Nephron progenitor cell (in vitro differentiated cells): ENCODE measurements around the gene KCNA5.

ENCODE experiments used
- DNase-seq: peaks from one replicate; pipeline ENCODE4 v3.0.0; 2021
- H3K27ac Mint-ChIP-seq: 2 replicates; pipeline ENCODE4 v1.8.0; 2021; ENCODE audit warnings: mild to moderate bottlenecking, moderate library complexity, mixed read lengths
- H3K27me3 Mint-ChIP-seq: 2 replicates; pipeline ENCODE4 v1.8.0; 2021; ENCODE audit warnings: mild to moderate bottlenecking, low read depth, mixed read lengths; ENCODE audit not compliant: poor library complexity
- H3K36me3 Mint-ChIP-seq: 2 replicates; pipeline ENCODE4 v1.8.0; 2021; ENCODE audit warnings: low read depth, mixed read lengths
- H3K4me1 Mint-ChIP-seq: 2 replicates; pipeline ENCODE4 v1.8.0; 2021; ENCODE audit warnings: mixed read lengths
- H3K4me3 Mint-ChIP-seq: 2 replicates; pipeline ENCODE4 v1.8.0; 2021; ENCODE audit warnings: mild to moderate bottlenecking, moderate library complexity, mixed read lengths
- H3K9me3 Mint-ChIP-seq: 2 replicates; pipeline ENCODE4 v1.8.0; 2021; ENCODE audit warnings: mild to moderate bottlenecking, moderate library complexity, mixed read lengths
- TF ChIP-seq, protein P1 (sequence below): fragments of 200-600 bp; sonication (generic); IDR thresholded peaks from 2 replicates; pipeline ENCODE4 v1.5.0; 2021; ENCODE audit warnings: antibody characterized with exemption

The KCNA5 gene

DNA sequence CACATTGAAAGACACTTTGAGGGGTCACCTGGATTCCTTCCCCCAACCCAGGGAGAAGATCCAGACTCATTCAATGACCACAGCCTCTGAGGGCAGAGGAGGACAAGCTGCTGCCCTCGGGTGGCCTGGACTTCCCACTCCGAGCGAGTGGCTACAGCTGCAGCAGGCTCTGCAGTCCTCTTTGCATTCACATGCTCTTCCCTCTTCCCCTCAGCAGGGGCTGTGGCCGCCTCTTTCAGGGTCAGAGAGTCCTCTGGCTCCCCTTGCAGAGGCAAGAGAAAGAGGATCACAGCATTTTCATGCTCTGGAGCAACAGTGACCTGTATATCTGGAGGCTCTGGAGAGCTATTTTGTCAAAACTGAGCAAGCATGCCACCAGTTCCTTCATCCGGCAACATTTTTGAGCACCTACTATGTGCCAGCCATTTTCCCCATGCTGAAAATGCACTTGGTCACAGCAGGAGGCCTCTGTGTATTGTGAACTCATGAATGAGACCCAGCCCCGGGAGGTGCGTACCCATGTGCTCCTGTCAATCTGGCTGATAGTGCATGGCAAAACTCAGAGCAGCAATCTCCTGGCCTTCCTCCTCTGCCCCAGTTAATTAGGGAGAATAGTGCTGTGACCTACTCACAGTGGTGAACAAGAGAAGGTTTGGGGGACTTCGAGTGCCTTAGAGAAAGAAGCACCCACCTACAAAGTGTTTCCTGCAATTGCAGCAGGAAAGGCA, 42.9 kb upstream of the KCNA5 start:
- TF ChIP-seq, protein P1, sequence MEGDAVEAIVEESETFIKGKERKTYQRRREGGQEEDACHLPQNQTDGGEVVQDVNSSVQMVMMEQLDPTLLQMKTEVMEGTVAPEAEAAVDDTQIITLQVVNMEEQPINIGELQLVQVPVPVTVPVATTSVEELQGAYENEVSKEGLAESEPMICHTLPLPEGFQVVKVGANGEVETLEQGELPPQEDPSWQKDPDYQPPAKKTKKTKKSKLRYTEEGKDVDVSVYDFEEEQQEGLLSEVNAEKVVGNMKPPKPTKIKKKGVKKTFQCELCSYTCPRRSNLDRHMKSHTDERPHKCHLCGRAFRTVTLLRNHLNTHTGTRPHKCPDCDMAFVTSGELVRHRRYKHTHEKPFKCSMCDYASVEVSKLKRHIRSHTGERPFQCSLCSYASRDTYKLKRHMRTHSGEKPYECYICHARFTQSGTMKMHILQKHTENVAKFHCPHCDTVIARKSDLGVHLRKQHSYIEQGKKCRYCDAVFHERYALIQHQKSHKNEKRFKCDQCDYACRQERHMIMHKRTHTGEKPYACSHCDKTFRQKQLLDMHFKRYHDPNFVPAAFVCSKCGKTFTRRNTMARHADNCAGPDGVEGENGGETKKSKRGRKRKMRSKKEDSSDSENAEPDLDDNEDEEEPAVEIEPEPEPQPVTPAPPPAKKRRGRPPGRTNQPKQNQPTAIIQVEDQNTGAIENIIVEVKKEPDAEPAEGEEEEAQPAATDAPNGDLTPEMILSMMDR = no peak
- peaks cover 55% of the 10 kb centered on the region for H3K27me3 Mint-ChIP-seq

DNA sequence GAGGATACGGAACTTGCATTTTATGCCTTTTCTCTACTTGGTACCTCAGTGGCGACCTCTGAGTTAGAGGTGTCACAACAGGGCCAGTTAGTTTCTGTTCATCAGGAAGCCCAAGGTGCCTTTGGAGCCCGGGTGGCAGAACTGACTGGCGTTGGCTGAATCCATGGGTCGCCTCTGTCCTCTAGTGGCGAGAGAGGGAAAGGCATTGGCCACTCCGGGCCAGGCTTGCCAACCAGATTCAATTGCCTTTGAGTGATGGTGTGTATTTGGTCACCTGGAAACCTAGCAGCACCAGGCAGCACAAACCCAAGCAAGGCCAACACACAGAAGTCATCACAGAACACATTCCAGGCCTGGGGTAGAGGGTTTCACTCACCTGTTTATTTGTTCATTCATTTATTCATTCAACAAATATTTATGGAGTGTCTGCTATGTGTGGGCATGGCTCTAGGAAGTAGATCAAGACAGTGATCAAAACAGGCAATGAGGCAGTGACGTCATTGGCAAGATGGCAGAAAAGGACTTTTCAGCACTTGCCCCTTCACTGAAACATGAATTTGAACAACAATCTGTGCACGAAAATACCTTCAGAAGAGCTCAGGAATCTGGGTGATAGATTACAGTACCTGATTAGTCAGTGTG, 40.5 kb upstream of the KCNA5 start:
- Mint-ChIP-seq H3K36me3 (no peaks in the 10 kb centered on the region), H3K4me1 (no peaks in the 10 kb centered on the region), H3K27ac (no peak overlapping the region), H3K4me3 (no peak overlapping the region), H3K27me3 (peaks cover 50% of the 10 kb centered on the region), H3K9me3 (no peaks in the 10 kb centered on the region)
- DNase-seq = peak; percentile 76
- TF ChIP-seq, protein P1 = peak; percentile 99

More for the DNA sequence above, 42.9 kb upstream of the KCNA5 start:
- Mint-ChIP-seq H3K27ac (no peak overlapping the region), H3K36me3 (no peaks in the 10 kb centered on the region), H3K4me1 (no peaks in the 10 kb centered on the region), H3K9me3 (no peaks in the 10 kb centered on the region), H3K4me3 (no peak overlapping the region)
- DNase-seq = no peak

DNA sequence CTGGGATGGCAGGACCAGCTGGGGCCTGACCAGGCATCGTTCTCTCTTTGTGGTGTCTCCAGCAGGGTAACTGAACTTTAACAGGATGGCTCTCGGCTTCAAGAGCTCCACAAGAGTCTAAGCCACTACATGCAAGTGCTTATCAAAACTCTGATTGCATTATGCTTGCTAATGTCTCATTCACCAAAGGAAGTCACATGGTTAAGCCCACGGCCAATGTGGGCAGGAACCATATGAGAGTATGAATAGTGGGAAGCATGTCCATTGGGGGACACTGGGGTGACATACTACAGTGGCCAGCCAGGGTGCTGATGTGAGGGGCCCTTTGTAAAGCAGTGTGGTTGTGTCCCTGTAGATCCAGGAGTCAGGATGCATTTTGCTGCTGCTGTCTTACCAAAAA, 35.0 kb upstream of the KCNA5 start:
- H3K4me3 Mint-ChIP-seq = no peak overlapping the region
- TF ChIP-seq, protein P1 = no peak
- DNase-seq = no peak
- H3K27me3 Mint-ChIP-seq = peaks cover 30% of the 10 kb centered on the region
- H3K27ac Mint-ChIP-seq = no peak overlapping the region
- no peaks in the 10 kb centered on the region for H3K36me3 Mint-ChIP-seq
- H3K4me1 Mint-ChIP-seq = peaks cover 4% of the 10 kb centered on the region
- H3K9me3 Mint-ChIP-seq = no peaks in the 10 kb centered on the region

DNA sequence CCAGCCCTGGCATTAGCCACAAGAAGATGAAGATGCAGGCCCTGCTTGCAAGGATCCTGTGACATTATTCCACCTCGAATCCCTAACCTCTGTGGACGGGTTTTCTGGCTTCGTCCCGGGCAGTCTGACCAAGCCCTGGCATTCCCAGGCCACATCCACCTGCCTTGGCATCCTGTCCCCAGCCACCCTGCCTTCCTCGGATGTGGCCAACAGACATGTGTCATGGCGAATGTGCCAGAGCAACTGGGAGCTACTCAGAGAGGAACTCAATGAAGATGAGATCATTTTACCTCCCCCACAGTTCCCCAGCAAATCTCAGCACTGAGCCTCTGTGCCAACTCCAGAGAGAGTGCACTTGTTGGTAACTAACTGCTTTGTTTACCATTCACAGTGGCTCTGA, 33.5 kb upstream of the KCNA5 start:
- TF ChIP-seq, protein P1 = no peak
- DNase-seq = no peak
- Mint-ChIP-seq H3K27me3 (peaks cover 22% of the 10 kb centered on the region), H3K27ac (no peak overlapping the region), H3K4me3 (no peak overlapping the region), H3K4me1 (peaks cover 4% of the 10 kb centered on the region), H3K9me3 (no peaks in the 10 kb centered on the region), H3K36me3 (no peaks in the 10 kb centered on the region)

DNA sequence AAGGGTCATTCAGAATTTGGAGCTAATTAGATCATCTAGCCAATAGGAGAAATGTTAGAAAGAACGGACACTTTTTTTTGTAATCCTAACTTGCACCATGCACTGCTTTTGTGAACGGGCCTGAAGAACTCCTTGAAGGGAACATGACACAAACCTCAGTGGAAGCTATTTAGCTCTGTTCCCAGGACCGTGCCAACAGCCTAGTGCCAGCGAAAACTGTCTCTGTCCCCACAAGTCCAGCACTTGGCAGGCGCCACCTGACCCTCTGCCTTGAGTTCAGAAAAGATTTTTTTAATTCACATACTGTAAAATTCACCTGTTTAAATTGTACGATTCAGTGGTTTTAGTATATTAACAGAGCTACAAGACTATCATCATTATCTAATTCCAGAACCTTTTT, 31.3 kb upstream of the KCNA5 start:
- Mint-ChIP-seq H3K27me3 (peaks cover 19% of the 10 kb centered on the region), H3K27ac (no peak overlapping the region), H3K36me3 (no peaks in the 10 kb centered on the region), H3K4me3 (no peak overlapping the region), H3K4me1 (peaks cover 14% of the 10 kb centered on the region), H3K9me3 (no peaks in the 10 kb centered on the region)
- no peak for DNase-seq
- TF ChIP-seq, protein P1 = no peak
